Stimulated activated CD8-positive, alpha-beta memory T cell treated with anti-CD3 and anti-CD28 coated beads, Interleukin-7, amount 100 ng/mL, for 4 hours (primary cell): ENCODE measurements around the gene SERPINI1.
A peak's percentile ranks its signal among the peaks of the same experiment; 100 is the strongest.

Source experiments
- DNase-seq, 2 donors: peaks; one replicate each; pipeline ENCODE4 v3.0.0-alpha.2; 2020; ENCODE audit warnings: low read depth in 2 of 2

SERPINI1 gene

GRCh38 chr3:167735233-167736138 lies at the start of gene SERPINI1:
SERPINI1 (plus strand) TSS chr3:167735721; CDS start chr3:167789129, 53,408 bp downstream.
- DNase-seq, result peak; percentile 38 to 66

- peak in 1 of 2 donors; percentile 4 for DNase-seq
Measured at GRCh38 chr3:167691366-167691765, 44.2 kb upstream of the SERPINI1 start.

GRCh38 chr3:167694121-167694520 lies 41.4 kb upstream of the SERPINI1 start:
- DNase-seq, result no peak

GRCh38 chr3:167700046-167700445 lies 35.5 kb upstream of the SERPINI1 start:
- DNase-seq, result no peak

GRCh38 chr3:167700926-167701325 lies 34.6 kb upstream of the SERPINI1 start:
- DNase-seq, result no peak

GRCh38 chr3:167705840-167706239 lies 29.7 kb upstream of the SERPINI1 start:
- DNase-seq, result no peak

GRCh38 chr3:167709690-167710089 lies 25.8 kb upstream of the SERPINI1 start:
- no peak for DNase-seq

- DNase-seq, result no peak
Measured at GRCh38 chr3:167710552-167710951, 25.0 kb upstream of the SERPINI1 start.

GRCh38 chr3:167711439-167711838 lies 24.1 kb upstream of the SERPINI1 start:
- DNase-seq, result no peak

- DNase-seq, result no peak
Measured at GRCh38 chr3:167712445-167712844, 23.1 kb upstream of the SERPINI1 start.

GRCh38 chr3:167714871-167715270 lies 20.6 kb upstream of the SERPINI1 start:
- DNase-seq, result no peak

- DNase-seq, result no peak
Measured at GRCh38 chr3:167716920-167717319, 18.6 kb upstream of the SERPINI1 start.

GRCh38 chr3:167718582-167718981 lies 16.9 kb upstream of the SERPINI1 start:
- DNase-seq, result no peak

GRCh38 chr3:167723025-167723512 lies 12.5 kb upstream of the SERPINI1 start:
- DNase-seq, result no peak

GRCh38 chr3:167723872-167724271 lies 11.6 kb upstream of the SERPINI1 start:
- DNase-seq, result no peak

GRCh38 chr3:167728176-167728575 lies 7.3 kb upstream of the SERPINI1 start:
- no peak for DNase-seq

GRCh38 chr3:167728632-167729323 lies 6.7 kb upstream of the SERPINI1 start:
- DNase-seq, result no peak

GRCh38 chr3:167729591-167729990 lies 5.9 kb upstream of the SERPINI1 start:
- DNase-seq, result no peak

GRCh38 chr3:167731393-167731792 lies 4.1 kb upstream of the SERPINI1 start:
- no peak for DNase-seq

GRCh38 chr3:167732313-167733065 lies 3.0 kb upstream of the SERPINI1 start:
- no peak for DNase-seq

- DNase-seq, result no peak
Measured at GRCh38 chr3:167733961-167734497, 1.5 kb upstream of the SERPINI1 start.
